ENCODE data around the gene MCEMP1.

DNA sequence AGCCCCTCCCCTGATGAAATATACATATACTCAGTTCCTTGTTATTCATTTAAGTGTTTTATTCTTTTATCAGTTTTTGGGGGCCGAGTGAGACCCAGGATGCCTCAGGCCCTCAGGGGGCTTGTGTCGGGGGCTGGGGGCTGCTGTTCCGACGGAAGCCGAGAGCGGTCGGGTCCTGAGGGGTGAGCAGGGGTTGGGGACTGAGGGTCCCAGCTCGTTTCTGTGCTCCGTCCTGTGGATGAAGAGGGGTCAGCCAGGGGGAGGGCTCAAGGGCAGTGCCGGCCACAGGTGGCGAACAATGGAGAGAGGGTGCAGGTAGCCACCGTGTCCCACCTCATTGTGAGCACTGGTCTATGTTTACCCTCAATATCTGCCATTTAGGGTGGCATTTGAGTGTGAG lies 45.3 kb upstream of the MCEMP1 start:
- TF ChIP-seq SIN3A (IDR thresholded peaks at IDR 0.05; ENCODE audit: borderline replicate concordance, insufficient read depth, low read depth, low read length), result no peak
- TF ChIP-seq, protein P1, sequence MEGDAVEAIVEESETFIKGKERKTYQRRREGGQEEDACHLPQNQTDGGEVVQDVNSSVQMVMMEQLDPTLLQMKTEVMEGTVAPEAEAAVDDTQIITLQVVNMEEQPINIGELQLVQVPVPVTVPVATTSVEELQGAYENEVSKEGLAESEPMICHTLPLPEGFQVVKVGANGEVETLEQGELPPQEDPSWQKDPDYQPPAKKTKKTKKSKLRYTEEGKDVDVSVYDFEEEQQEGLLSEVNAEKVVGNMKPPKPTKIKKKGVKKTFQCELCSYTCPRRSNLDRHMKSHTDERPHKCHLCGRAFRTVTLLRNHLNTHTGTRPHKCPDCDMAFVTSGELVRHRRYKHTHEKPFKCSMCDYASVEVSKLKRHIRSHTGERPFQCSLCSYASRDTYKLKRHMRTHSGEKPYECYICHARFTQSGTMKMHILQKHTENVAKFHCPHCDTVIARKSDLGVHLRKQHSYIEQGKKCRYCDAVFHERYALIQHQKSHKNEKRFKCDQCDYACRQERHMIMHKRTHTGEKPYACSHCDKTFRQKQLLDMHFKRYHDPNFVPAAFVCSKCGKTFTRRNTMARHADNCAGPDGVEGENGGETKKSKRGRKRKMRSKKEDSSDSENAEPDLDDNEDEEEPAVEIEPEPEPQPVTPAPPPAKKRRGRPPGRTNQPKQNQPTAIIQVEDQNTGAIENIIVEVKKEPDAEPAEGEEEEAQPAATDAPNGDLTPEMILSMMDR (IDR thresholded peaks at IDR 0.05), result no peak
- TF ChIP-seq POLR2AphosphoS5 (IDR thresholded peaks at IDR 0.05; ENCODE audit: low read depth, low read length), result no peak
- TF ChIP-seq, protein P2, sequence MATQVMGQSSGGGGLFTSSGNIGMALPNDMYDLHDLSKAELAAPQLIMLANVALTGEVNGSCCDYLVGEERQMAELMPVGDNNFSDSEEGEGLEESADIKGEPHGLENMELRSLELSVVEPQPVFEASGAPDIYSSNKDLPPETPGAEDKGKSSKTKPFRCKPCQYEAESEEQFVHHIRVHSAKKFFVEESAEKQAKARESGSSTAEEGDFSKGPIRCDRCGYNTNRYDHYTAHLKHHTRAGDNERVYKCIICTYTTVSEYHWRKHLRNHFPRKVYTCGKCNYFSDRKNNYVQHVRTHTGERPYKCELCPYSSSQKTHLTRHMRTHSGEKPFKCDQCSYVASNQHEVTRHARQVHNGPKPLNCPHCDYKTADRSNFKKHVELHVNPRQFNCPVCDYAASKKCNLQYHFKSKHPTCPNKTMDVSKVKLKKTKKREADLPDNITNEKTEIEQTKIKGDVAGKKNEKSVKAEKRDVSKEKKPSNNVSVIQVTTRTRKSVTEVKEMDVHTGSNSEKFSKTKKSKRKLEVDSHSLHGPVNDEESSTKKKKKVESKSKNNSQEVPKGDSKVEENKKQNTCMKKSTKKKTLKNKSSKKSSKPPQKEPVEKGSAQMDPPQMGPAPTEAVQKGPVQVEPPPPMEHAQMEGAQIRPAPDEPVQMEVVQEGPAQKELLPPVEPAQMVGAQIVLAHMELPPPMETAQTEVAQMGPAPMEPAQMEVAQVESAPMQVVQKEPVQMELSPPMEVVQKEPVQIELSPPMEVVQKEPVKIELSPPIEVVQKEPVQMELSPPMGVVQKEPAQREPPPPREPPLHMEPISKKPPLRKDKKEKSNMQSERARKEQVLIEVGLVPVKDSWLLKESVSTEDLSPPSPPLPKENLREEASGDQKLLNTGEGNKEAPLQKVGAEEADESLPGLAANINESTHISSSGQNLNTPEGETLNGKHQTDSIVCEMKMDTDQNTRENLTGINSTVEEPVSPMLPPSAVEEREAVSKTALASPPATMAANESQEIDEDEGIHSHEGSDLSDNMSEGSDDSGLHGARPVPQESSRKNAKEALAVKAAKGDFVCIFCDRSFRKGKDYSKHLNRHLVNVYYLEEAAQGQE (IDR thresholded peaks at IDR 0.05; ENCODE audit: insufficient read depth in 1 of 2, low read depth in 2 of 2, low read length in 1 of 2), result no peak
